AG10803 (cell line): ENCODE results near the gene VWC2L.

Experiments used
- DNase-seq: peaks from one replicate; pipeline ENCODE4 v3.0.0; 2010; ENCODE audit warnings: low read depth
- H3K4me3 ChIP-seq: 2 replicates; pipeline ENCODE4 v1.5.1; 2011; ENCODE audit warnings: mild to moderate bottlenecking, low read length, control low read depth
- CTCF ChIP-seq: conservative IDR thresholded peaks from 2 replicates; pipeline ENCODE4 v1.5.1; 2011; ENCODE audit warnings: mild to moderate bottlenecking, low read length, control low read depth, inconsistent platforms

The VWC2L gene

DNA sequence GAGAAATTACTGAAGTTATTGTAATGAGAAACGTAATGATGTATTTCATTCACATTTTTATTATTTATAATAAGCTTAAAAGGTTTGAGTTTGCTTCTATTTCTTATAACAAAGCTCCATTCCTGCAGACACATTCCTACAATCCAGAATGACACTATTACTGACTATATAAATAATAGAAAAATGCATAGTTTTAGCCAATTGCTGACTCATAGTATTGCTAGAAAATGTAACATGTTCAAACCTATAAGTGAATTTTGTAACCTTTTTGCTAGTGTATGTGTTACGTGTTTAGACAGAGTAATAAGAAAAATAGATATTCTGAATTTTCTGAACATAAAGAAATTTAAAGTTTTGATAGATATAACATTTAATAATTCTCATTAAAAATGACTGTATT, 9.3 kb upstream of the VWC2L start:
- no peak for TF ChIP-seq CTCF
- DNase-seq = no peak
- no peak overlapping the region for H3K4me3 ChIP-seq

GRCh38 chr2:214410128-214410775, 602 bp upstream of the VWC2L start:
- no peak overlapping the region for H3K4me3 ChIP-seq
- TF ChIP-seq CTCF = no peak
- no peak for DNase-seq

DNA sequence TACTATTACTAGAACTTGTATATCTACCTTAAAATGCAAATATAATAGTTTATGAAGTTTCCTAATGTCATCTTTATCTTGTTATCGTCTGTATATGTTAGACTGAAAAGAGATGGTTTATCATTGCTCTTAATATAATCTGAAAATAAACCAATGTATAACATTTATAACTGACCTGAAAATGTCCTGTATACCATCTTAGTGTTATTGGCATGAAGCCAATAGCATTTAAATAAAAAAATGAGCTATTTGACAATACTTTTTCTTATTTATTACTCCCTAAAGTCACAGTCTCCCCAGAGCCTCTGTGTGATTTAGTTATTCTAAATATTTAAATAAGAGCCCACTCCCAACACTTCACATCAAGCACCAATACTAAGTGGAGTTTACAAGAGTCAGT, 1.8 kb downstream of the VWC2L start:
- TF ChIP-seq CTCF = no peak
- no peak for DNase-seq
- H3K4me3 ChIP-seq = no peak overlapping the region

DNA sequence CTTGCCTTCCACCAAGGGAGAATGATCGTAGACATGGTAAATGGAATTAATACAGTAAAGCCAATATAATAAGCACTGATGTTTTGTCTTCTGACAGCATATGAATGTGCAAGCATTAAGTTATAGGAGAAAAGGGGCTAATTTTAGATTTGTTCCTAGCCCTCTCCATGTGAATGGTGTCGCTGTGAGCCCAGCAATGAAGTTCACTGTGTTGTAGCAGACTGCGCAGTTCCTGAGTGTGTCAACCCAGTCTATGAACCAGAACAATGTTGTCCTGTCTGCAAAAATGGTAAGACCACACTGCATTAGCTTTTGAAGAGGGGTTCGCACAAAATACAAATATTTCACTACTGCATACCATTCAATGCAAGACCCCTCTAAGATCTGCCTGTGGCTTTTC, 25.6 kb downstream of the VWC2L start:
- H3K4me3 ChIP-seq = no peak overlapping the region
- no peak for DNase-seq
- no peak for TF ChIP-seq CTCF

- no peak for TF ChIP-seq CTCF
- DNase-seq = no peak
- no peak overlapping the region for H3K4me3 ChIP-seq
Measured at GRCh38 chr2:214450118-214450894, 39.5 kb downstream of the VWC2L start.

DNA sequence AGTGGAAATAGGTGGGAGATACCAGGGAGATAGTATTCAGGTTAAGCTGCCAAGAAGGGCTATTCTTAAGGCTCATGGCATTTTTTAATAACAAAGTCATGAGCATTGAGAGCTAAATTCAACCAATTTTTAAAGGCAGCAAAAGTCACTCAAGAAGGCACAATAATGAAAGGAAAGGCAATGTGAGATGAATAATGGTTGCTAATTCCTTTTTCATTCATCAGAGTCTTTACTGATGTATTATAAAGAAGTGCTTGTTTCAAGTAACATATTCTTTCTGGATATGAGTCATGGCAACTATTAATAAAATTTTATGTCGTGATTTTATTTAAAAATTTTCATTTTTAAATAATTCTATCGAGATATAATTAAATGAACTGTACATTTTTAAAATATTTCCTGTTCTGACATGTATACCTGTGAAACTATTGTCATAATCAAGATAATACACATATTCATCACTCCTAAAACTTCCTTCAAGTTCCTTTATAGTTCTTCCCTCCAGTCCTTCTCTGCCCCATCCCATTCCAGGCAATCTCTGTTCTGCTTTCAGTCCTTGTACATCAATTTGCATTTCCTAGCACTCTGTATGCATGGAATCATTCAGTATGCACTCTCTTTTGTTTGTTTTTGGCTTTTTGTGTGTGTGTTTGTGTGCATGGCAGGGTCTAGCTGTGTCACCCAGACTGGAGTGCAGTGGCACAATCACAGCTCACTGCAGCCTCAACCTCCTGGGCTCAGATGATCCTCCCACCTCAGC, 40.8 kb downstream of the VWC2L start:
- TF ChIP-seq CTCF = no peak
- H3K4me3 ChIP-seq = no peak overlapping the region
- DNase-seq = no peak
